Activated naive CD8-positive, alpha-beta T cell (primary cell): Measurements from ENCODE around the gene STXBP2.

Experiments used
- H3K27ac Mint-ChIP-seq: one replicate; pipeline ENCODE4 v1.8.0; 2021; ENCODE audit warnings: mixed read lengths
- H3K27me3 Mint-ChIP-seq: one replicate; pipeline ENCODE4 v1.8.0; 2021; ENCODE audit warnings: mixed read lengths
- H3K36me3 Mint-ChIP-seq: one replicate; pipeline ENCODE4 v1.8.0; 2021; ENCODE audit warnings: mixed read lengths
- H3K4me1 Mint-ChIP-seq: one replicate; pipeline ENCODE4 v1.8.0; 2021; ENCODE audit warnings: low read depth, mixed read lengths
- H3K4me3 Mint-ChIP-seq: one replicate; pipeline ENCODE4 v1.8.0; 2021; ENCODE audit warnings: mild to moderate bottlenecking, mixed read lengths
- H3K9me3 Mint-ChIP-seq: one replicate; pipeline ENCODE4 v1.8.0; 2021; ENCODE audit warnings: low read depth, mixed read lengths

STXBP2 gene

GRCh38 chr19:7607212-7607873 lies 29.6 kb upstream of the STXBP2 start:
- peaks cover 2% of the 10 kb centered on the region for H3K27me3 Mint-ChIP-seq

GRCh38 chr19:7607874-7608560 lies 28.9 kb upstream of the STXBP2 start:
- no peaks in the 10 kb centered on the region for H3K36me3 Mint-ChIP-seq
- H3K27me3 Mint-ChIP-seq: peaks cover 2% of the 10 kb centered on the region
- H3K4me1 Mint-ChIP-seq: no peaks in the 10 kb centered on the region
- no peak overlapping the region for H3K27ac Mint-ChIP-seq
- H3K9me3 Mint-ChIP-seq: no peaks in the 10 kb centered on the region
- no peak overlapping the region for H3K4me3 Mint-ChIP-seq

More at GRCh38 chr19:7607212-7607873, 29.6 kb upstream of the STXBP2 start:
- H3K36me3 Mint-ChIP-seq: no peaks in the 10 kb centered on the region
- no peaks in the 10 kb centered on the region for H3K9me3 Mint-ChIP-seq
- no peak overlapping the region for H3K27ac Mint-ChIP-seq
- H3K4me3 Mint-ChIP-seq: no peak overlapping the region
- no peaks in the 10 kb centered on the region for H3K4me1 Mint-ChIP-seq

- Mint-ChIP-seq H3K9me3 (no peaks in the 10 kb centered on the region), H3K4me1 (no peaks in the 10 kb centered on the region), H3K36me3 (no peaks in the 10 kb centered on the region), H3K27ac (no peak overlapping the region), H3K27me3 (no peaks in the 10 kb centered on the region), H3K4me3 (no peak overlapping the region)
Observed at GRCh38 chr19:7610491-7611240, 26.2 kb upstream of the STXBP2 start.

- Mint-ChIP-seq H3K4me3 (no peak overlapping the region), H3K4me1 (no peaks in the 10 kb centered on the region), H3K27ac (no peak overlapping the region), H3K36me3 (no peaks in the 10 kb centered on the region), H3K9me3 (no peaks in the 10 kb centered on the region), H3K27me3 (no peaks in the 10 kb centered on the region)
Observed at GRCh38 chr19:7611541-7612279, 25.2 kb upstream of the STXBP2 start.

GRCh38 chr19:7612282-7613274 lies 24.3 kb upstream of the STXBP2 start:
- Mint-ChIP-seq H3K4me3 (no peak overlapping the region), H3K27me3 (no peaks in the 10 kb centered on the region), H3K4me1 (no peaks in the 10 kb centered on the region), H3K27ac (no peak overlapping the region), H3K36me3 (no peaks in the 10 kb centered on the region), H3K9me3 (no peaks in the 10 kb centered on the region)

GRCh38 chr19:7614859-7615741 lies 21.8 kb upstream of the STXBP2 start:
- no peak overlapping the region for H3K27ac Mint-ChIP-seq
- no peaks in the 10 kb centered on the region for H3K27me3 Mint-ChIP-seq
- no peaks in the 10 kb centered on the region for H3K9me3 Mint-ChIP-seq
- H3K4me3 Mint-ChIP-seq: no peak overlapping the region
- H3K36me3 Mint-ChIP-seq: peaks cover 3% of the 10 kb centered on the region
- H3K4me1 Mint-ChIP-seq: no peaks in the 10 kb centered on the region

- Mint-ChIP-seq H3K27ac (no peak overlapping the region), H3K36me3 (peaks cover 3% of the 10 kb centered on the region), H3K4me1 (no peaks in the 10 kb centered on the region), H3K4me3 (no peak overlapping the region), H3K27me3 (no peaks in the 10 kb centered on the region), H3K9me3 (no peaks in the 10 kb centered on the region)
Observed at GRCh38 chr19:7617172-7617571, 19.7 kb upstream of the STXBP2 start.

GRCh38 chr19:7617735-7618134 lies 19.2 kb upstream of the STXBP2 start:
- H3K9me3 Mint-ChIP-seq: no peaks in the 10 kb centered on the region
- no peak overlapping the region for H3K4me3 Mint-ChIP-seq
- H3K4me1 Mint-ChIP-seq: no peaks in the 10 kb centered on the region
- peaks cover 3% of the 10 kb centered on the region for H3K36me3 Mint-ChIP-seq
- H3K27me3 Mint-ChIP-seq: no peaks in the 10 kb centered on the region
- no peak overlapping the region for H3K27ac Mint-ChIP-seq

GRCh38 chr19:7618348-7618747 lies 18.6 kb upstream of the STXBP2 start:
- Mint-ChIP-seq H3K27ac (no peak overlapping the region), H3K4me1 (no peaks in the 10 kb centered on the region), H3K9me3 (no peaks in the 10 kb centered on the region), H3K27me3 (no peaks in the 10 kb centered on the region), H3K36me3 (peaks cover 3% of the 10 kb centered on the region), H3K4me3 (no peak overlapping the region)

GRCh38 chr19:7618771-7619510 lies 18.0 kb upstream of the STXBP2 start:
- Mint-ChIP-seq H3K36me3 (peaks cover 3% of the 10 kb centered on the region), H3K4me3 (no peak overlapping the region), H3K27me3 (no peaks in the 10 kb centered on the region), H3K9me3 (no peaks in the 10 kb centered on the region), H3K27ac (no peak overlapping the region), H3K4me1 (no peaks in the 10 kb centered on the region)

- H3K4me1 Mint-ChIP-seq: no peaks in the 10 kb centered on the region
- H3K9me3 Mint-ChIP-seq: no peaks in the 10 kb centered on the region
- H3K4me3 Mint-ChIP-seq: no peak overlapping the region
- H3K27me3 Mint-ChIP-seq: no peaks in the 10 kb centered on the region
- H3K36me3 Mint-ChIP-seq: peaks cover 3% of the 10 kb centered on the region
- no peak overlapping the region for H3K27ac Mint-ChIP-seq
Observed at GRCh38 chr19:7619671-7620441, 17.1 kb upstream of the STXBP2 start.
